HG03378 (cell line): ENCODE results near the gene CEP135.
"Not testable (repeated sequence)": the region's sequence is repeated elsewhere in the genome, so short reads cannot be mapped to it uniquely, and the experiment has no call there.

Source experiments
- ATAC-seq: cut with Tn5 transposase; IDR thresholded peaks from one replicate; pipeline ENCODE4 v1.9.1; 2021; ENCODE audit warnings: mild to moderate bottlenecking, moderate library complexity; ENCODE audit not compliant: unreplicated experiment

CEP135 gene

DNA sequence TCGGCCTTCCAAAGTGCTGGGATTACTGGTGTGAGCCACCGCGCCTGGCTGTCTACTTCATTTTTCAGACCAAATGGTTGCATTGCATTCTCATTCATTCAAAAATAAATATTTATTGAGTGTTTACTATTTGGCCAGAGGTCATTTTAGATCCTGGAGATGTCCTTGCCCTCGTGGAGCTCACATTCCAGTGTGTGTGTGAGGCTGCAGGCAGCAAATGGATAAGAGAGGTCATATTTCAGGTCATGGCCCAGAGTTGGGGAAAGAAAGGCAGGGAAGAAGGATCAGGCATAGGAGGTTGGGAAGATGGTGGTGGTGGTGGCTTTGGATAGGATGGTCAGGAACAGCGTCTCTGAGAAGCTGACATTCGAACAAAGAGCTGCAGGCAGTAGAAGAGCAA is 119.1 kb downstream of the CEP135 start:
- no peak for ATAC-seq

DNA sequence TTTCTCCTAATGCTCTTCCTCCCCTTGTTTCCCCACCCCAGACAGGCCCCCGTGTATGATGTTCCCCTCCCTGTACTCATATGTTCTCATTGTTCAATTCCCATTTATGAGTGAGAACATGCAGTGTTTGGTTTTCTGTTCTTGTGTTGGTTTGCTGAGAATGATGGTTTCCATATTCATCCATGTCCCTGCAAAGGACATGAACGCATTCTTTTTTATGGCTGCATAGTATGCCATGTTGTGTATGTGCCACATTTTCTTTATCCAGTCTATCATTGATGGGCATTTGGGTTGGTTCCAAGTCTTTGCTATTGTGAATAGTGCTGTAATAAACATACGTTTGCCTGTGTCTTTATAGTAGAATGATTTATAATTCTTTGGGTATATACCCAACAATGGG is 124.0 kb downstream of the CEP135 start:
- not testable (repeated sequence) for ATAC-seq

DNA sequence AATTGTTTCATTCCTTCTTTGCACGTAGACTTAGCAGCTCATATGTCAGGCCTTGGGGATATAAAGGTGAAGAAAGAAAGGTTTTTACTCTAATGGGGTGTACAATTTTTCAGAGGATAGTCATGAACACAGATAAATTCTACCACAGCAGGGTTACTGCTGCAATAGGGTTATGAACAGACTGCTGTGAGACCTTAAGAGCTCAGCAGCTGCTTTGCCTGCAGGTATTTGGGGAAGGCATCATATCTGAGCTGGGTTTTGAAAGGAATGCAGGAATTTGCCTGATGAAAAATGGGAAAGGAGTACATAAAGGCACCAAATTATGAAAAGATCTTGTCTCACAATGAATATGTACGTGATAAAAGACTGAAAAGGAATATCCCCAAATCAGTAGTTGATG is 128.9 kb downstream of the CEP135 start:
- no peak for ATAC-seq

DNA sequence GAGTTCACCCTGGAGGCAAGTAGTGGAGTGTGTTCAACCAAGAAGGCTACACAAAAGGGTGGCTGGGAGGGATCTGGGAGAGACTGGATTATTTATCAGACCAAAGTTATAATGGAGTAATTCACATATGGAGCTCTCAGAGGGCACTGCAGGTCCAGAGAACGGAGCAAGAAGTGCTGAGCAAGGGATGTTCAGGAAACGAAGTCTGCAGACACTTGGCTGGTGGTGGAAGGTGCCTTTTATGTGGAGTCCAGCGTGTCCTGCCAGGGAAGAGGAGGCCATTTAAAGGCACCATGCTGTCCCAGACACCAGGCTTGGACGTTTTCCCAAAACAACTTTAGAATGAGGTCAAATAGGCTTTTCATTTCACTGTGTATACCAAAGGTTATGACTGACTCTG is 130.1 kb downstream of the CEP135 start:
- no peak for ATAC-seq

DNA sequence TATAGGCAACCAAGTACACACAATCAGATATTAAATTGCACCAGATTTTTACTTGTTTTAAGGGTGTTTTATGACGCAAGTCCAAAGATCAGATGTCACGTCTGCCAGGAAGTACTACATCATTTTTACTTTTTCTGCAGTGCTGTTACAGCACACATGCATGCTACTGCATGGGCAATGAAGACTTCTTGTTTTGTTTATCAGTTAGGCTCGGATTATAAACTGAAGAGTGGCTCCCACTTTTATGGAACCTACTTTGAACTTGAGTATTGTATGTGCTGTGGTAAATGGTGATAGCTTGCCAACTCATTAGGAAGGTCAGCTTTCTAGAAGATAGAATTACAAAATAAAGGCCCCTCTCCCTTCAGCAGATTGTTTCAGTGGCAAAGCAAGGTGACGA is 131.6 kb downstream of the CEP135 start:
- no peak for ATAC-seq

DNA sequence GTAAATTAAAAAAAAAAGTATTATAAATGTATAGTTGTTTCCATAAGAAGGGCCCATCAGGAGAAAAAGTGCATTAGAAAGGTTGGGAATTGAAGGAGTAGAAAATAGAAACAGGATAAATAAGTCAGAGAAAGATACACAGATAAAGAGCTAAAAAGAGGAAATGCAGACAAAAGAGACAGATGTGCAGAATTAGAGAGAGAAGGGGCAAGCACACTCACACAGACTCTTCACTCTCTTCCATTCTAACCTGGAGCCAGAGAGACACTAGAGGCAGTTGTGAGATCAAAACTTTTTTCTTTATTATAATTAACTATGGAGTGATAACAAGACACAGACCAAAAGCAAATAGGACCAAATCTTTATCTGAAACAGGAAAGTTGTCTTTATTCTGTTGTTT is 134.1 kb downstream of the CEP135 start:
- ATAC-seq, result no peak
